ENCODE measurements around the gene MST1R. TPM values are rescaled to one million over a fixed set of nuclear protein-coding genes. Genes with fewer than 3 reads are reported as not detected.
"Not testable (repeated sequence)": the region's sequence is repeated elsewhere in the genome, so short reads cannot be mapped to it uniquely, and the experiment has no call there.

MST1R gene
- polyA plus RNA-seq, 1 donor from 2014 or later: 4.2 TPM

DNA sequence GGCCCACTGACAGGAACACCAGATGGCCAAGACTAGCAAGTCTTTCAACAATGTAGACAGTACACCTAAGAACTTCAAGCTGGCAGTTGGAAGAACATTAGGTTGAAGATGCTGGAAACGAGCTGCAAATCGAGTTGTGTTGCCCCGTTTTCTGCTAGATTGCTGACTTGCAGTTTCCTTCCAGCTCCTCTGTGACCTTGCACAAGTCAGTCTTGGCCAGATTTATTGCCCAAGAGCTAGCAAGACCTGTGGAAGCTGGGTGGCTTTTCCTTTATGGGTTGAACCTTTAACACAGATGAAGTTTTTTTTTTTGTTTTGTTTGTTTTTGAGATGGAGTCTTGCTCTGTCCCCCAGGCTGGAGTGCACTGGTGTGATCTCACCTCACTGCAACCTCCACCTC lies 33.4 kb upstream of the MST1R start:
- Histone ChIP-seq H3K9ac (ENCODE audit: low read length) (no peak overlapping the region), H4K20me1 (ENCODE audit: insufficient read depth) (no peaks in the 10 kb centered on the region), H3K4me2 (ENCODE audit: low read length) (no peak overlapping the region), H3K9me3 (ENCODE audit: low read length) (no peaks in the 10 kb centered on the region), H3K4me3 (ENCODE audit: low read length) (no peak overlapping the region), H3F3A (ENCODE audit: insufficient read depth, low read length, poor library complexity, severe bottlenecking) (peaks cover 3% of the 10 kb centered on the region), H3K27me3 (ENCODE audit: insufficient read depth, low read depth, low read length) (no peaks in the 10 kb centered on the region), H3K36me3 (ENCODE audit: insufficient read depth, low read length) (no peaks in the 10 kb centered on the region), H2AFZ (ENCODE audit: low read depth, low read length) (no peak overlapping the region), H3K27ac (ENCODE audit: low read length) (no peak overlapping the region), H3K79me2 (replicated peaks; ENCODE audit: insufficient read depth, low read length) (peaks cover 16% of the 10 kb centered on the region), H3K9me2 (ENCODE audit: insufficient read depth, low read length) (no peaks in the 10 kb centered on the region)
- TF ChIP-seq EZH2 (IDR thresholded peaks at IDR 0.05; ENCODE audit: borderline replicate concordance, insufficient read depth, low read length, poor library complexity, severe bottlenecking) (no peak), SMC3 (conservative IDR thresholded peaks at IDR 0.05; ENCODE audit: poor library complexity) (no peak), MXI1 (conservative IDR thresholded peaks at IDR 0.05; ENCODE audit: poor library complexity, severe bottlenecking) (no peak), EP300 (conservative IDR thresholded peaks at IDR 0.05; ENCODE audit: poor library complexity, severe bottlenecking) (no peak), POLR2AphosphoS5 (IDR thresholded peaks at IDR 0.05) (no peak), TAF1 (IDR thresholded peaks at IDR 0.05; ENCODE audit: low read depth) (no peak), RAD21 (conservative IDR thresholded peaks at IDR 0.05) (no peak)
- TF ChIP-seq, protein P1, sequence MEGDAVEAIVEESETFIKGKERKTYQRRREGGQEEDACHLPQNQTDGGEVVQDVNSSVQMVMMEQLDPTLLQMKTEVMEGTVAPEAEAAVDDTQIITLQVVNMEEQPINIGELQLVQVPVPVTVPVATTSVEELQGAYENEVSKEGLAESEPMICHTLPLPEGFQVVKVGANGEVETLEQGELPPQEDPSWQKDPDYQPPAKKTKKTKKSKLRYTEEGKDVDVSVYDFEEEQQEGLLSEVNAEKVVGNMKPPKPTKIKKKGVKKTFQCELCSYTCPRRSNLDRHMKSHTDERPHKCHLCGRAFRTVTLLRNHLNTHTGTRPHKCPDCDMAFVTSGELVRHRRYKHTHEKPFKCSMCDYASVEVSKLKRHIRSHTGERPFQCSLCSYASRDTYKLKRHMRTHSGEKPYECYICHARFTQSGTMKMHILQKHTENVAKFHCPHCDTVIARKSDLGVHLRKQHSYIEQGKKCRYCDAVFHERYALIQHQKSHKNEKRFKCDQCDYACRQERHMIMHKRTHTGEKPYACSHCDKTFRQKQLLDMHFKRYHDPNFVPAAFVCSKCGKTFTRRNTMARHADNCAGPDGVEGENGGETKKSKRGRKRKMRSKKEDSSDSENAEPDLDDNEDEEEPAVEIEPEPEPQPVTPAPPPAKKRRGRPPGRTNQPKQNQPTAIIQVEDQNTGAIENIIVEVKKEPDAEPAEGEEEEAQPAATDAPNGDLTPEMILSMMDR (IDR thresholded peaks at IDR 0.05; ENCODE audit: poor library complexity, severe bottlenecking): no peak
- TF ChIP-seq, protein P2, sequence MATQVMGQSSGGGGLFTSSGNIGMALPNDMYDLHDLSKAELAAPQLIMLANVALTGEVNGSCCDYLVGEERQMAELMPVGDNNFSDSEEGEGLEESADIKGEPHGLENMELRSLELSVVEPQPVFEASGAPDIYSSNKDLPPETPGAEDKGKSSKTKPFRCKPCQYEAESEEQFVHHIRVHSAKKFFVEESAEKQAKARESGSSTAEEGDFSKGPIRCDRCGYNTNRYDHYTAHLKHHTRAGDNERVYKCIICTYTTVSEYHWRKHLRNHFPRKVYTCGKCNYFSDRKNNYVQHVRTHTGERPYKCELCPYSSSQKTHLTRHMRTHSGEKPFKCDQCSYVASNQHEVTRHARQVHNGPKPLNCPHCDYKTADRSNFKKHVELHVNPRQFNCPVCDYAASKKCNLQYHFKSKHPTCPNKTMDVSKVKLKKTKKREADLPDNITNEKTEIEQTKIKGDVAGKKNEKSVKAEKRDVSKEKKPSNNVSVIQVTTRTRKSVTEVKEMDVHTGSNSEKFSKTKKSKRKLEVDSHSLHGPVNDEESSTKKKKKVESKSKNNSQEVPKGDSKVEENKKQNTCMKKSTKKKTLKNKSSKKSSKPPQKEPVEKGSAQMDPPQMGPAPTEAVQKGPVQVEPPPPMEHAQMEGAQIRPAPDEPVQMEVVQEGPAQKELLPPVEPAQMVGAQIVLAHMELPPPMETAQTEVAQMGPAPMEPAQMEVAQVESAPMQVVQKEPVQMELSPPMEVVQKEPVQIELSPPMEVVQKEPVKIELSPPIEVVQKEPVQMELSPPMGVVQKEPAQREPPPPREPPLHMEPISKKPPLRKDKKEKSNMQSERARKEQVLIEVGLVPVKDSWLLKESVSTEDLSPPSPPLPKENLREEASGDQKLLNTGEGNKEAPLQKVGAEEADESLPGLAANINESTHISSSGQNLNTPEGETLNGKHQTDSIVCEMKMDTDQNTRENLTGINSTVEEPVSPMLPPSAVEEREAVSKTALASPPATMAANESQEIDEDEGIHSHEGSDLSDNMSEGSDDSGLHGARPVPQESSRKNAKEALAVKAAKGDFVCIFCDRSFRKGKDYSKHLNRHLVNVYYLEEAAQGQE (IDR thresholded peaks at IDR 0.05; ENCODE audit: borderline replicate concordance): no peak

DNA sequence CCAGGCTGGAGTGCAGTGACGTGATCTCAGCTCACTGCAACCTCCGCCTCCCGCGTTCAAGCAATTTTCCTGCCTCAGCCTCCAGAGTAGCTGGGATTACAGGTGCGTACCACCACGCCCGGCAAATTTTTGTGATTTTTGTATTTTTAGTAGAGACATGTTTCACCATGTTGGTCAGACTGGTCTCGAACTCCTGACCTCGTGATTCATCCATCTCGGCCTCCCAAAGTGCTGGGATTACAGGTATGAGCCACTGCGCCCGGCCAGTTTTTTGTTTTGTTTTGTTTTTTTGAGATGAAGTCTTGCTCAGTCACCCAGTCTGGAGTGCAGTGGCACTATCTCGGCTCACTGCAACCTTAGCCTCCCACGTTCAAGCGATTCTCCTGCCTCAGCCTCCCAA lies 28.6 kb upstream of the MST1R start:
- H3K4me3 ChIP-seq (ENCODE audit: low read length); H4K20me1 ChIP-seq (ENCODE audit: insufficient read depth); H3K27me3 ChIP-seq (ENCODE audit: insufficient read depth, low read depth, low read length); H3K4me2 ChIP-seq (ENCODE audit: low read length); H3K27ac ChIP-seq (ENCODE audit: low read length); H3K79me2 ChIP-seq (replicated peaks; ENCODE audit: insufficient read depth, low read length); H3F3A ChIP-seq (ENCODE audit: insufficient read depth, low read length, poor library complexity, severe bottlenecking); H3K9me3 ChIP-seq (ENCODE audit: low read length); H2AFZ ChIP-seq (ENCODE audit: low read depth, low read length); H3K9ac ChIP-seq (ENCODE audit: low read length); H3K9me2 ChIP-seq (ENCODE audit: insufficient read depth, low read length); H3K36me3 ChIP-seq (ENCODE audit: insufficient read depth, low read length): not testable (repeated sequence)

DNA sequence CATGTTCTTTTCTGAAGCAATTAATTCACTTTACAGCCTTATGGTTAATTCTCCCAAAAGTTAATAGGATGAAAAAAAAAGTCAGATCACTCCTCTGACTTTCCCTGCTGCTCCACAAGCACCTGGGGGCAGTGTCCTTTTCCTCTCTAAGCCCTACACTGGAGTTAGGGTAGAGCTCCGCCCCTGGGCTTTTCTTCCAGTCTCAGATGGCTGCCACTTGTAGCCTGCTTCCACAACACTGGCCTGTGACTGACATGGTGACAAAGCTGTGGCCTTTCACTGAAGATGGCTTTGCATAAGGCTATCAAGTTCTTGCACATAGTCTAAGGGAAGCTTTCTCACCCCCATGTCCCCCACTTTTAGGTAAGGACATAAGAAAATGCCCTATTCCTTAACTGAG lies 27.2 kb upstream of the MST1R start:
- H4K20me1 ChIP-seq (ENCODE audit: insufficient read depth): no peaks in the 10 kb centered on the region
- H3K9ac ChIP-seq (ENCODE audit: low read length): no peak overlapping the region
- no peak overlapping the region for H3K27ac ChIP-seq (ENCODE audit: low read length)
- no peaks in the 10 kb centered on the region for H3K36me3 ChIP-seq (ENCODE audit: insufficient read depth, low read length)
- no peak overlapping the region for H2AFZ ChIP-seq (ENCODE audit: low read depth, low read length)
- no peak for TF ChIP-seq RAD21 (conservative IDR thresholded peaks at IDR 0.05)
- TF ChIP-seq TAF1 (IDR thresholded peaks at IDR 0.05; ENCODE audit: low read depth): no peak
- TF ChIP-seq MXI1 (conservative IDR thresholded peaks at IDR 0.05; ENCODE audit: poor library complexity, severe bottlenecking): no peak
- TF ChIP-seq EP300 (conservative IDR thresholded peaks at IDR 0.05; ENCODE audit: poor library complexity, severe bottlenecking): no peak
- TF ChIP-seq, protein P1 (IDR thresholded peaks at IDR 0.05; ENCODE audit: poor library complexity, severe bottlenecking): no peak
- TF ChIP-seq, protein P2 (IDR thresholded peaks at IDR 0.05; ENCODE audit: borderline replicate concordance): no peak
- TF ChIP-seq EZH2 (IDR thresholded peaks at IDR 0.05; ENCODE audit: borderline replicate concordance, insufficient read depth, low read length, poor library complexity, severe bottlenecking): no peak
- TF ChIP-seq POLR2AphosphoS5 (IDR thresholded peaks at IDR 0.05): no peak
- no peak overlapping the region for H3K4me2 ChIP-seq (ENCODE audit: low read length)
- H3K9me3 ChIP-seq (ENCODE audit: low read length): no peaks in the 10 kb centered on the region
- no peaks in the 10 kb centered on the region for H3K79me2 ChIP-seq (replicated peaks; ENCODE audit: insufficient read depth, low read length)
- H3F3A ChIP-seq (ENCODE audit: insufficient read depth, low read length, poor library complexity, severe bottlenecking): no peaks in the 10 kb centered on the region
- no peak overlapping the region for H3K4me3 ChIP-seq (ENCODE audit: low read length)
- H3K27me3 ChIP-seq (ENCODE audit: insufficient read depth, low read depth, low read length): no peaks in the 10 kb centered on the region
- no peaks in the 10 kb centered on the region for H3K9me2 ChIP-seq (ENCODE audit: insufficient read depth, low read length)
